HL-60/S4 treated with phorbol 12-myristate 13-acetate at 8.2 ng/mL for 4 days and 3 days (cell line): ENCODE measurements around the gene GAS6.

Experiments
- in situ Hi-C: fragments of 300-500 bp; cut with MboI; formaldehyde crosslinking; loops from 2 replicates; pipeline ENCODE4 v1.15.0; 2022; ENCODE audit warnings: low sequenced_read_pairs

The GAS6 gene

DNA sequence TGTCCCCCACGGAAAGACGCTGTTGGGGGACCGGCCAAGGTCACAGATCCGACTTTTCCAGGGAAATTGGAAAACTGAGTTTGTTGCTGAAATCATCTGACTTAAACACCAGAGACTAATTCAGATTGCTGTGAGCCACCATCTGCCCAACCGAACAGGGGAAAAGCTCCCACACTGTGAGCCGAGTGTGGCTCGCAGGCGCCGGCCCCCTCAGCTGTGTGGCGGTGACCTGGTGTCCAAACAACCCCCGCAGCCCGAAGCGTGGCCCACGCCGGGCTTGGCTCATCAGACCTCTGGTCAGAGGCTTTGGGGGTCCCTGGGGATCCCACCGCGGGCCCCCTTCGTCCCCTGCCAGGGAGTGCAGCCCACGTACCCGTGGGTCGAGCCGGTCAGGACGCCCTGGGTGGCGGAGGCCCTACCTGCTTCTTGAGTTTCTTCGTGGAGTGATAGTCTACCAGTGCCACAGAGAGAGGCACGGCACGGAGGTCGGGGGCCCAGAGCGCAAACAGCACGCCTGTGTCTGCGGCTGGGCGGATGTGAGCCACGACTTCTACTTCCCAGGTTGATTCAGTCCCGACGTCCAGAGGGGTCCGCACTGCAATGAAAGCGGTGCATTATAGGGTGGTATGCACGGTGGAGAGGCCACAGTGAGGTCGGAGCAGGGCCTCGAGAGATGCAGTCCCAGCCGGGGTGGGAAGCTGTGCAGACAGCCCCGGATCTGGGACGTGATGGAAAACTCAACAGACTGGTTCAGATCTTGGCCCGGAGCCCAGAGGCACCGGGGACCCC, 40.7 kb downstream of the GAS6 start:
- in situ Hi-C loops = no loop called here

DNA sequence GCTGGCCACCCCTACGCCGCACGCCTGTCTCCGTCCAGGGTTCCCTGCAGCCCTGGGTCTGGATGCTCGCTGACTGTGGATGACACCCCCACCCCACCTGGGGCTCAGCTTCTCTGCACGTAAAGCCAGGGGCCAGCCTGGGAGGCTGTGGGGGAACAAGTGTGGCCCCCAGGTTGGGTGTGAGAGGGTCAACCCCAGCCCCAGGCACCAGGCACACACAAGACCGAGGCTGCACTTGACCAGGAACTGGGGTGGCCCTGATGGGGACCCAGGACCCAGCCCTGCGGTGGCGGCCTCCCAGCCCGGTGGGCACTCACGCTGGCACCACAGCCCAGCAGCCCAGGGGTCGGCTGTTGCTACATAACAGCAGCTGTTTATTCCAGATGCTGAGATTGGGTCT, 41.6 kb downstream of the GAS6 start:
- in situ Hi-C loops = no loop called here

- in situ Hi-C loops = no loop called here
Measured at GRCh38 chr13:113821847-113822246, 42.0 kb downstream of the GAS6 start.

GRCh38 chr13:113820813-113821651, 42.8 kb downstream of the GAS6 start:
- in situ Hi-C loops = no loop called here

DNA sequence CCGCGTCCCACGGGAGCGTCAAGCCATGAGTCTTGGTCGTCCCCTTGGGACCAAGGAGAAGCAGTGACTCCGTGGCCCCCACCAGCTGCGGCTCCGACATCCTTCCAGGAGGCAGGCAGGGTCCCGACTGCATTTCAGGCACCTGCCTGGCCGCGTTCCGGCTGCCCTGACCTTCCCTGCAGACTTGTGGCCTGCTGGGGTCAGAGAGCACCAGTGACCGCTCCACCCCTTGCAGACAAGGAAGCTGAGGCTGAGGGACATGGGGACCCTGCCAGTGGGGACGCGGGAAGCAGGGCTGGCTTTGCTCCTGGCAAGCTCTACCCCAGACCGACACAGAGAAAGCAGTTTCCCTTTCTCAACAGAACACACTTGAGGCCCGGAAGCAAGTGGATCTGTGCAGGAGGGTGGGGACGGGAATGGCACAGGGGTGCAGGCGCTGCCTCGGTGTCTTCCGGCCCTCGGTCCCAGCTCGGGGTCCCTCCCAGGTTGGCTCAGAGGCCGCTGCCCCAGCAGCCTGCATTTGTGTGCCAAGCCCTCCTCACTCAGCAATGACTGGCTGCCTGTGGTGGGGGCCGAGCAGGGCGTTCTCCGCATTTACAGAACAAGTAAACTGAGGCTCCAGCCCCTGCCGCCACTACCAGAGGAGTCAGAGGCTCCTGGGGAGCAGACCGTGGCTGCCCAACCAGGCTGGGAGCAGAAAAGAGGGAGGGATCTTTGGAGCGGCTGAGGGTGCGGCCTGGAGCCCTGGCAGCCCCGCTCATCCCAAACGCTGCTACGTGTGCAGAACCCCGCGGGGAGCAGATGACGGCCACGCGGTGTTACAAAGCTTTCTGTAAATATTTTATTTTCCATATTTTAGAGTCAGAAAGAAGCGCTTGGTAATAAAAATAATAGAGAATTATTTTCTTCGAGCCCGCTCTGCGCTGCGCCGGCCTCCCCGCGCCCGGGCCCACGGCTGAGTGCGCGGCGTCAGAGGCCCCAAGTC, 43.9 kb downstream of the GAS6 start:
- in situ Hi-C loops = no loop called here

DNA sequence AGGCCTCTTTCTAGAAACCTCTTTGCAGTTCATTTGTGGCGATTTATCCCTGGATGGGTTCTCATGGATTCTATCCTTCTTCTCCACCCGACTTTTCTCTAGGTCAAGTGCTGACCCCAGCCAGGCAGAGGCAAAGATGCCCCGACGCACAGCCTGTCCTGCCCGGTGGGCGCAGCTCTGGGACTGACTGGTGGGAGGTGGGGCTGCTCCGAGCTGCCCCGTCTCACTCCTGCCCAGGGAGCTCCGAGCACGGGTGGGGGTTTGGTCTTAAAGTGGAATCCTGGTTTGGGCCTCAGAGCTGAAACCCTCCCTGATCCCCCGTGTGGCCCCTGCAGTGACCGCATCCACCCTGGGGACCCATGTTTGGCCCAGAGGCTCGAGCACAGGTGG, 44.5 kb downstream of the GAS6 start:
- in situ Hi-C loops = no loop called here

- in situ Hi-C loops = no loop called here
Measured at GRCh38 chr13:113818700-113819295, 45.1 kb downstream of the GAS6 start.

DNA sequence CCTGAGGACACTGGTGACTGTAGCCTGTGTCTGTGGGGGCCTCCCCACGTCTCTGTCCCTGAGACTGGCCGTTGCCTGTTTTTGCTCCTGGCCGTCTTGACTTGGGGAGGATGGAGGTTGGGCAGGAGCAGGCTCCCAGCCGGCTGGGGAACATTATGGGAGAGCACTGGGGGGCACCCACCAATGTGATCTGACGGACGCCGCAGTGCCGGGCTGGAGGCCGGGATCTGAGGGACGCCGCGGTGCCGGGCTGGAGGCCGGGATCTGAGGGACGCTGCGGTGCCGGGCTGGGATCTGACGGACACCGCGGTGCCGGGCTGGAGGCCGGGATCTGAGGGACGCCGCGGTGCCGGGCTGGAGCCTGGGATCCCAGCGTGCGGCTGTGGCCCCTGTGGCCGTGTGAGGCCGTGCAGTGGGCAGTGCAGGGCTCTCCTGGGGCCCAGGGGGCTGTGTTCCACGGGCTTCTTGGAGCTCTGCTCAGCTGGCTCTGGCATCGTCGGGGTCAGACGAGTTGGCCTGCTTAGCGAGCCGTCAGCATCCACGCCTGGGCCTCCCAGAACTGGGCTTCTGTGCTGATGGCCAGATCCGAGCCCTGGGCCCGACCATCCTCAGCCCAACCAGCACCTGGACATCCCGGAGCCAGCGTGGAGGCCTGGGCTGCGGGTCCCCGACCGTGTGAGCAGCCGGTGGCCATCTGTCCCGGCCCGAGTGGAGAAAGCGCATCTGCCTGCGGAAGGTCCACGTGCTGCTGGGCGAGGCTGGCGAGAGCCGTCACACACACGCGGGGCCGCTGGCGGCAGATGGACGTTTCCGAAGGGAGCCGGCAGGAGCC, 45.8 kb downstream of the GAS6 start:
- in situ Hi-C loops = no loop called here

DNA sequence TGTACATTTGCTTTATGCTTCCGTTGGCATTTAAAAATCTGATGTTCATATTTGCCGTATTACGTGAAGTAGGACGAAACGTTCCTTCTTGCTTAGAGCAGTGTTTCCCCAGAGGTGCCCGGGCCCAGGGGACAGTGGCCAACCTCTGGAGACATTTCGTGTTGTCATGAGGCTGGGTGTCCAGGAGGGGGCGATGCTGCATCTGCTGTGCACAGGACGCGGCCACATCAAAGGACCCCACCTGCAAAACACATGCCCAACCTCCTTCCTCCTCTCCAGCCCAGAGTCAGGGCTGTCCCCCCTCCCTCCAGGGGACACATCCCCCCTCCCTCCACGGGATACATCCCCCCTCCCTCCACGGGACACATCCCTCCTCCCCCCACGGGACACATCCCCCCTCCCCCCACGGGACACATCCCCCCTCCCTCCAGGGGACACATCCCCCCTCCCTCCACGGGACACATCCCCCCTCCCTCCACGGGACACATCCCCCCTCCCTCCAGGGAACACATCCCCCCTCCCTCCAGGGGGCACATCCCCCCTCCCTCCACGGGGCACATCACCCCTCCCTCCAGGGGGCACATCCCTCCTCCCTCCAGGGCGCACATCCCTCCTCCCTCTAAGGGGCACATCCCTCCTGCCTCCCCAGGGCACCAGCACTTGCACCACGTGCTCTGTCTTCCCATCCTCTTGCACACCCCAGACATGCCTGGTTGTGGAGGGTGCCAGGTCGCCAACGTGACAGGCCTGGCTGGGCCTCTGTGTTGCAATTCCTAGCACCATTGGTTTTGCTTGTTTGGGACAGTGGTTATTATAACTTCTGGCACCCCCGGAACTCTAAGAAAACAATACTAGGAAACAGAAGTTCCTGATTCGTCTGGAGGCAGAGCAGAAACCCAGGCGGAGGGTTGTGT, 46.7 kb downstream of the GAS6 start:
- in situ Hi-C loops = no loop called here

DNA sequence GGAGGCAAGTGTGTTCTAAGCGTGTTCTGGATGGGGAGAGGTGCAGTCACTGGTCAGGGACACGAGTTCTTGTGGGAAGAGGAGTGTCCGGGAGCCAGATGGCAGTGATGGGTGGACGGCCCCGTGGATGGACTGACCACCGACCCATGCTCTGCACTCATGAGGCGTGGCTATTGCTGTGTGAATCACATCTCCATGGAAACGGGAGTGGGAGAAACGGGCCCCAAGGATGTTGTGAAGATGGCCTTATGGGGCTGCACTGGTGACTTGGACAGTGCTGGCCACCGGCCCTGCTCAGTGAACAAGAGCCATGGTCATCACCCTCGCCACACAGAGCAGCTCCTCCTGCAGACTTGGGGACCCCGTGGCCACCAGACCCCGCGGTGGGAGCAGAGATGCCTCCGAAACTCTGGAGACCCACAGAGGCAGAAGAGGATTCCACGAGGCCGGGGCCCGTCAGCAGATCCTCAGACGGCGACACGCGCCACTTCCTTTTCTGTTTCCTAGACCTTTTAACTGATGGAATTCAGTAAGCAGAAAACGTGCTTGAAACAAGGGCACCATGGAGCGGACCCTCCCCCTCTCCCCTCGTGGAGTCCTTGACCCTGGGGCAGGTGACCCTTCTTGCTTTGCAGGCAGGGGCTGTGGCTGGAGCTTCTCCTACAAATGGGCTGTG, 47.5 kb downstream of the GAS6 start:
- in situ Hi-C loops = no loop called here

GRCh38 chr13:113815151-113816058, 48.5 kb downstream of the GAS6 start:
- in situ Hi-C loops = no loop called here

- in situ Hi-C loops = no loop called here
Measured at GRCh38 chr13:113814435-113814821, 49.4 kb downstream of the GAS6 start.

GRCh38 chr13:113813749-113814434, 50.0 kb downstream of the GAS6 start:
- in situ Hi-C loops = no loop called here

GRCh38 chr13:113813070-113813748, 50.7 kb downstream of the GAS6 start:
- in situ Hi-C loops = no loop called here

DNA sequence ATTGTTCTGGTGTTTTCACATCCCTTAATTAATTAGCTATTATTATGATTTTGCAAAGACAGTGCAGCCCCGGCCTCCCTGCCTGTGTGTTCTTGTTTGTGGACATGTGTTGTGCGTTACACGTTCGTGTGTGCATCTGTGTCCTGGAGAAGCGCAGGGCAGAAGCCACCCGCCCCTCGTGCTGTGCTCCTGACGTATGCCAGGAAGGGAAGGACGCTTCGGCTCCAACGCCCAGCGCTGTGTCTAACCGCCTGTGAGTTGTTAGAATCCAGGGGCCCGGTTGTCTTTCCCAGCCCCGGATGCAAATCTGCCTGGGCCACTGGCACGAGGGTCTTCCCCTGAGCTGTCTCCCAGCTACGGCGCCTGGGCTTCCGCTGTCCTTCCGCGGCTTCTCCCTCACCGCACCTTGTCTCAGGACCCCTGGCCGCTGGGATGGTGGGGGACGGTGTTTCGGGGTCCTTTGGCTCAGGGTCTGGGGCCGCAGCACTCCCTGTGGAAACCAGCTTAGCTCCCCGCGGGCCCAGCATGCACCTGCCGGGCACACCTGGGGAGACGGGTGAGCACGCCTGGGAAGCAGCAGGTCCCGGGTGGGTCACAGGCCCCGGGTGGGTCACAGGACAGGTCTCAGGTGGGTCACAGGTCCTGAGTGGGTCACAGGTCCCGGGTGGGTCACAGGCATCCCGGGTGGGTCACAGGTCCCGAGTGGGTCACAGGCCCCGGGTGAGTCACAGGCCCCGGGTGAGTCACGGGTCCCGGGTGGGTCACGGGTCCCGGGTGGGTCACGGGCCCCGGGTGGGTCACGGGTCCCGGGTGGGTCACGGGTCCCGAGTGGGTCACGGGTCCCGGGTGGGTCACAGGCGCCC, 51.5 kb downstream of the GAS6 start:
- in situ Hi-C loops = no loop called here
